ENCODE measurements around the gene PRKAG3.

PRKAG3 gene

GRCh38 chr2:218814540-218815243 is 16.9 kb downstream of the PRKAG3 start:
- no peak for DNase-seq (ENCODE audit: low read depth)

GRCh38 chr2:218813771-218814460 is 17.7 kb downstream of the PRKAG3 start:
- DNase-seq (ENCODE audit: low read depth) = no peak

GRCh38 chr2:218812861-218813260 is 18.7 kb downstream of the PRKAG3 start:
- DNase-seq (ENCODE audit: low read depth) = no peak

DNA sequence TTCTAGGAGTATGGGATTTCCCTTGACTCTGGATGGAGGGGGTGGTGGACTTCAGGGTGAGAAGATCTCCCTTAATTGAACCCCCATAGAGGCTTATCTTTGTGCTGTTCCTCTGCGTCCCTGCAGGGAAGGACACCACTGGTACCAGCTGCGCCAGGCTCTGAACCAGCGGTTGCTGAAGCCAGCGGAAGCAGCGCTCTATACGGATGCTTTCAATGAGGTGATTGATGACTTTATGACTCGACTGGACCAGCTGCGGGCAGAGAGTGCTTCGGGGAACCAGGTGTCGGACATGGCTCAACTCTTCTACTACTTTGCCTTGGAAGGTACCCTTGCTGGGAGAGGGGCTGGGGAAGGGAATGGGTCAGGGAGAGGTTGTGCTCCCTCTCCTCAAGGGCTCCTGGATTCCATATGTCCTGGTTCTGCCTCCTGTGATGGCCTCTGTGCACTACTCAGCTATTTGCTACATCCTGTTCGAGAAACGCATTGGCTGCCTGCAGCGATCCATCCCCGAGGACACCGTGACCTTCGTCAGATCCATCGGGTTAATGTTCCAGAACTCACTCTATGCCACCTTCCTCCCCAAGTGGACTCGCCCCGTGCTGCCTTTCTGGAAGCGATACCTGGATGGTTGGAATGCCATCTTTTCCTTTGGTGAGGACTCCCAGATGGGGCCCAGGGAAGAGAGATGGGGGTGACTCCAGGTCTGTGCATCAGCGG is 19.3 kb downstream of the PRKAG3 start:
- no peak for DNase-seq (ENCODE audit: low read depth)

DNA sequence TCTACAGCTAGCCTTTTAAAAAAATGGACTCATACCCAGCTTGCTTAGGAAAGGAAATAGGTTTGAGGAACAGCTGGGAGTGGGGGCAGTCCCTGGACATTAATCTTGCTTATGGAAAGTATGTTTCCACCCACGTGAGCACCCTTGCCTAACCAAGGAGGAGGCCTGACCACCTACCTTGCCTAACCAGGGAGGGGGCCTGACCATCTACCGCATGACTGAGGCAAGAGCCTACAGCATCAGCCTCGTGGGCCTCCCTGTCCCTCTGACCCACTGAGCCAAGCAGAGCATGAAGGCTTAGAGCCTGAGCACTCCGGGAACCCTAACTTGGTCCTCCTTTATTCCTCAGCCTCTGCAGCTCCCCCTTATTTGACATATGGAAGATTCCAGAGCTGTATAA is 20.2 kb downstream of the PRKAG3 start:
- DNase-seq (ENCODE audit: low read depth) = no peak

GRCh38 chr2:218810256-218810655 is 21.3 kb downstream of the PRKAG3 start:
- no peak for DNase-seq (ENCODE audit: low read depth)

DNA sequence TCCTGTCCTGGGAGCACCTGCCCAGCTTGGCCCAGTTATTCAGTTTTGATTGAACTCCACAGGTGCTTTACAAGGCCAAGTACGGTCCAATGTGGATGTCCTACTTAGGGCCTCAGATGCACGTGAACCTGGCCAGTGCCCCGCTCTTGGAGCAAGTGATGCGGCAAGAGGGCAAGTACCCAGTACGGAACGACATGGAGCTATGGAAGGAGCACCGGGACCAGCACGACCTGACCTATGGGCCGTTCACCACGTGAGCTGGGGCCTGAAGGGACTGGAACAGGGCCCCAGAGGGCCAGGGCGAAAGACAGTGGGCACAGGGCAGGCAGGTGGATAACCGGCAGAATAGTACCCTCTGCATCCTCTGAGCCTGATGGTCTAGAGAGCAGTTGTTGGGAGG is 22.1 kb downstream of the PRKAG3 start:
- no peak for DNase-seq (ENCODE audit: low read depth)

GRCh38 chr2:218807626-218808025 is 24.0 kb downstream of the PRKAG3 start:
- DNase-seq (ENCODE audit: low read depth) = no peak

GRCh38 chr2:218806346-218806978 is 25.1 kb downstream of the PRKAG3 start:
- no peak for DNase-seq (ENCODE audit: low read depth)

GRCh38 chr2:218805627-218806026 is 26.0 kb downstream of the PRKAG3 start:
- DNase-seq (ENCODE audit: low read depth) = no peak

- no peak for DNase-seq (ENCODE audit: low read depth)
These were observed 26.8 kb downstream of the PRKAG3 start for GRCh38 chr2:218804817-218805216.

GRCh38 chr2:218802386-218802994 is 29.1 kb downstream of the PRKAG3 start:
- DNase-seq (ENCODE audit: low read depth) = no peak

DNA sequence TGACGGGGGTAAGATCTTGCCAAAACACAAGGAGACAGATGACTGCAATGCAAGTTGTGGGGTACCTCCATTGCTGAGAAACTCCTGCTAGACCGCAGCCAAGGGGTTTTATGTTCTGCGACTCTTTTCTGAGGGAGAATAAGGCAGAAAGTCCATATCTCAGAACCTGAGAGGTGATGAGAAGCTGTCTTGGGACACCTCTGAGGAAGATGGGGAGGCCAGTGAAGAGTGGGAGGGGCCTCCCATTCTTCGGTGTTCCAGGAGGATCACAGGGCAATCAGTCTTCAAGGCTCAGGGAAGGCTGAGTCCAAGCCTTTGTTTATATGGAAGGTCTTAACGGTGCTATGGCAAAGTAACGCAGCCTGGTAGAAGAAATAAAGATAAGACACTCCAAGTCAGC is 31.6 kb downstream of the PRKAG3 start:
- no peak for DNase-seq (ENCODE audit: low read depth)

- no peak for DNase-seq (ENCODE audit: low read depth)
These were observed 32.7 kb downstream of the PRKAG3 start for GRCh38 chr2:218798767-218799504.

DNA sequence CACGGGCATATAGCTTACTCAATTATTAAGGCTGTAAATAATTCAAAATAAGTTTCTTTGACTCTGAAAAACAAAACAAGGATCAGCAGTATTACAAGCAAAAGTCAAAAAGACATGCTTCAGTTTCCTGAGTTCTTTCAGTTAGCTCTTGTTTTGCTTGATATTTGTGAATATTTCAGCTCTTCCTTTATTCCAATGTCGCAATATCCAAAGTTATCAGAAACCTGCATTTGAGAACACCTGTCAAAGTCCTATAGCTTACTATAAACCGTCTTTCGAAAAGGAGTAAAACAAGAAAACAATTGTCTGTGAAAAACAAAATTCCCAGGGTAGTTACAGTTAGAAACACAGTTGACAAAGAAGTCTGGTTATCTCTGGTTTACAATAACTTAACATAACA is 34.9 kb downstream of the PRKAG3 start:
- no peak for DNase-seq (ENCODE audit: low read depth)

GRCh38 chr2:218792433-218792832 is 39.2 kb downstream of the PRKAG3 start:
- no peak for DNase-seq (ENCODE audit: low read depth)

DNA sequence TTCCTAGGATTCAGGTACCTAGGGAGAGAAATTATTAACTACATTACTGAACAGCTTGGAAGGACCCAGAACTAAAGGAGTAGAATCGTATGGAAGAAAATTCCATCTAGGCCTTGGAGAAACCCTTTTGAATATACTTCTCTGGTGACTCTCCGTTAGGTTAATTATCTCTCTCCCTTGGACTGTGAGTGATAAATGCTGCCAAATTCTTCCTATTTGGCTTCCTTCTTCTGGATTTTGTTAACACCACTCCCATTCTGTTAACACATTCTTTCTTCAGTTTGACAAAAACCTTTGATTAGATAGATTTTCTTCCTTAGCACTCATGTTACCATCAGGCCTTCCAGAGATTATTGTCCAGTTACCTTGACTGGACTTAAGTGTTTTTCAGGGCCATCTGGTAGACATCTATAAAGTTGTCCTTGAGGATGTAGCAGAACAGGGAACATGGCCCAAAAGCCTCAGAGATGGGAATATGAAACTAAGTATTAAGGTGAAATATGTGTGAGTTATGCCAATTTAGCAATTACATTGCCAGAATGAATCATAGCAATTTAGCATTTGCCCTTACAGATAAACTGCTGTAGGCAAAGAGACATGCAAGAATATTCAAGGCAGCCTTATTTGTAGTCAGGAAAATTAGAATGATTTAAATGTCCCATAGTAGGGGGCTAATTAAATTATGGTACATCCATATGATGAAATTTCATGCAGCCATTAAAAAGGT is 42.9 kb downstream of the PRKAG3 start:
- DNase-seq (ENCODE audit: low read depth) = no peak

DNA sequence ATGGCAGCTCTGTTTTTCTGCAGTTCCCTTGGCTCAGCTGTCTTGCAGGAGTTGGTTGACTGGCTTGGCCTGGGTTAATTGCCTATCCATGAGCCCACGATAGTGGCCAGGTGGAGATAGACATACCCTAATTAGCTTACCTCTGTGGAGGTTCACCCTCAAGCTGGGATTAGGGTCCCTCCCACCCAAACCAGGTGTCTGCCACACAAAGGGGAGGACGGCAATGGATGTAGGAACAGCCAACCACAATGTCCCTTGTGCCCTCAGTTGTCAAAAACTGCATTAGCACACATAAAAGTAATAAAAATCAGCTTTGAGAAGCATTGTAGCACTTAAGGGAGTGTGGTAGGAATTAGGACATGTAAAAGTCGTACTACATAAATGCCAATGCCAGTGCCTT is 45.5 kb downstream of the PRKAG3 start:
- DNase-seq (ENCODE audit: low read depth) = no peak

DNA sequence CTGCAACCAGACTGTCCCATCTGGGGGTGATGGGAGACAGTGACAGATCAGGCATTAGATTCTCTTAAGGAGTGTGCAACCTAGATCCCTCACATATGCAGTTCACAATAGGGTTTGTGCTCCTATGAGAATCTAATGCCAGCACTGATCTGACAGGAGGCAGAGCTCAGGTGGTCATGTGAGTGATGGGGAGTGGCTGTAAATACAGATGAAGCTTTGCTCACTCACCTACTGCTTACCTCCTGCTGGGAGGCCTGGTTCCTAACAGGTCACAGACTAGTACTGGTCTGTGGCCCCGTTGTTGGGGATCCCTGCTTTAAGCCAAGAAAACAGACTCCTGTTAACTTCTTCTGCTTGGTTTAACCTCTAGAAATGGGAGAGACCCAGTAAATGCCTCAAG is 46.5 kb downstream of the PRKAG3 start:
- no peak for DNase-seq (ENCODE audit: low read depth)

DNA sequence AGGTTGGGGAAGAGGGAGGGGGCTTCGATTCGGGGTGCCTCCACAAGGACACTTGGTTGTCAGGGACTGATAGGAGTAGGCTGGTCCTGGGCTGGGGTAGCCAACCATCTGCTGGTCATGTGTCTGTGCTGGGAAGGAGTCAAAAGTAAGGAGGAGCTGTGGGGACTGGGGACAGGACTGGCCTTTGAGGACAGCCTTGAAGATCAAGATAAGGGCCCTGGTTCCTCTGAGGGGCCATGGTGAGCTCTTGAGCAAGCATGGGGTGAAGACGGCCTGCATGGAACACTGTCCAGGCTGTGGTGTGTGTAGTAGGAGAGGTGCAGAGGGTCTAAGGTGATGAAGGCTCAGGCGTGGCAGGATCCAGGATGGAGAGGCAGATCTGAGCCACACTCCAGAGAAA is 47.9 kb downstream of the PRKAG3 start:
- DNase-seq (ENCODE audit: low read depth) = no peak

- DNase-seq (ENCODE audit: low read depth) = no peak
These were observed 49.1 kb downstream of the PRKAG3 start for GRCh38 chr2:218782528-218782844.

Data from stimulated activated CD4-positive, alpha-beta T cell treated with anti-CD3 and anti-CD28 coated beads, Interleukin-2, amount 100 ng/mL, for 4 hours (primary cell).